MM.1S (cell line): ENCODE measurements around the gene CDH4.

Source experiments
- DNase-seq: peaks from one replicate; pipeline ENCODE4 v3.0.0-alpha.2; 2015
- H2AFZ ChIP-seq: fragments of 300-600 bp; sonication (generic); 2 replicates; pipeline ENCODE4 v1.6.0; 2016; ENCODE audit warnings: antibody characterized with exemption, low read length
- H3F3A ChIP-seq: fragments of 300-600 bp; sonication (generic); 2 replicates; pipeline ENCODE4 v1.6.1; 2016; ENCODE audit warnings: mild to moderate bottlenecking, antibody characterized with exemption, low read length, moderate library complexity, mixed read lengths; ENCODE audit not compliant: insufficient read depth
- H3K27ac ChIP-seq: fragments of 300-600 bp; sonication (generic); 2 replicates; pipeline ENCODE4 v1.5.1; 2016; ENCODE audit warnings: mild to moderate bottlenecking, low read length
- H3K27me3 ChIP-seq: fragments of 300-600 bp; sonication (generic); replicated peaks from 2 replicates; pipeline ENCODE4 v1.6.0; 2016; ENCODE audit warnings: low read length; ENCODE audit not compliant: insufficient read depth
- H3K36me3 ChIP-seq: fragments of 300-600 bp; sonication (generic); replicated peaks from 2 replicates; pipeline ENCODE4 v1.6.1; 2016; ENCODE audit warnings: mild to moderate bottlenecking, low read length, mixed read lengths; ENCODE audit not compliant: insufficient read depth
- H3K4me1 ChIP-seq: fragments of 300-600 bp; sonication (generic); 2 replicates; pipeline ENCODE4 v1.6.1; 2016; ENCODE audit warnings: low read length, mixed read lengths
- H3K4me2 ChIP-seq: fragments of 300-600 bp; sonication (generic); 2 replicates; pipeline ENCODE4 v1.6.0; 2016; ENCODE audit warnings: low read depth, low read length
- H3K4me3 ChIP-seq: fragments of 300-600 bp; sonication (generic); 2 replicates; pipeline ENCODE4 v1.5.1; 2016; ENCODE audit warnings: low read length, mixed read lengths
- H3K79me2 ChIP-seq: fragments of 300-600 bp; sonication (generic); 2 replicates; pipeline ENCODE4 v1.6.1; 2016; ENCODE audit warnings: mixed run types, low read length, mixed read lengths
- H3K9ac ChIP-seq: fragments of 300-600 bp; sonication (generic); 2 replicates; pipeline ENCODE4 v1.6.1; 2016; ENCODE audit warnings: low read length, mixed read lengths
- H3K9me2 ChIP-seq: fragments of 300-600 bp; sonication (generic); replicated peaks from 2 replicates; pipeline ENCODE4 v1.6.1; 2016; ENCODE audit warnings: mild to moderate bottlenecking, low read length, mixed read lengths; ENCODE audit not compliant: insufficient read depth
- H3K9me3 ChIP-seq: fragments of 300-600 bp; sonication (generic); replicated peaks from 2 replicates; pipeline ENCODE4 v1.6.1; 2016; ENCODE audit warnings: mild to moderate bottlenecking, low read length, mixed read lengths; ENCODE audit not compliant: insufficient read depth
- H4K20me1 ChIP-seq: fragments of 300-600 bp; sonication (generic); 2 replicates; pipeline ENCODE4 v1.6.1; 2016; ENCODE audit warnings: mild to moderate bottlenecking, low read length, moderate library complexity, mixed read lengths; ENCODE audit not compliant: insufficient read depth
- EZH2 ChIP-seq: fragments of 300-600 bp; sonication (generic); optimal IDR thresholded peaks from 2 replicates; pipeline ENCODE3; 2017; ENCODE audit warnings: low read depth, mild to moderate bottlenecking, antibody characterized with exemption, low read length, mixed read lengths
- EZH2phosphoT487 ChIP-seq: fragments of 300-600 bp; sonication (generic); IDR thresholded peaks from 2 replicates; pipeline ENCODE4 v1.6.1; 2018; ENCODE audit warnings: antibody characterized with exemption, low read length
- TF ChIP-seq, protein P1 (sequence below): fragments of 300-600 bp; sonication (generic); IDR thresholded peaks from 2 replicates; pipeline ENCODE4 v1.5.1; 2016; ENCODE audit warnings: antibody characterized with exemption, low read length, mixed read lengths

CDH4 gene

DNA sequence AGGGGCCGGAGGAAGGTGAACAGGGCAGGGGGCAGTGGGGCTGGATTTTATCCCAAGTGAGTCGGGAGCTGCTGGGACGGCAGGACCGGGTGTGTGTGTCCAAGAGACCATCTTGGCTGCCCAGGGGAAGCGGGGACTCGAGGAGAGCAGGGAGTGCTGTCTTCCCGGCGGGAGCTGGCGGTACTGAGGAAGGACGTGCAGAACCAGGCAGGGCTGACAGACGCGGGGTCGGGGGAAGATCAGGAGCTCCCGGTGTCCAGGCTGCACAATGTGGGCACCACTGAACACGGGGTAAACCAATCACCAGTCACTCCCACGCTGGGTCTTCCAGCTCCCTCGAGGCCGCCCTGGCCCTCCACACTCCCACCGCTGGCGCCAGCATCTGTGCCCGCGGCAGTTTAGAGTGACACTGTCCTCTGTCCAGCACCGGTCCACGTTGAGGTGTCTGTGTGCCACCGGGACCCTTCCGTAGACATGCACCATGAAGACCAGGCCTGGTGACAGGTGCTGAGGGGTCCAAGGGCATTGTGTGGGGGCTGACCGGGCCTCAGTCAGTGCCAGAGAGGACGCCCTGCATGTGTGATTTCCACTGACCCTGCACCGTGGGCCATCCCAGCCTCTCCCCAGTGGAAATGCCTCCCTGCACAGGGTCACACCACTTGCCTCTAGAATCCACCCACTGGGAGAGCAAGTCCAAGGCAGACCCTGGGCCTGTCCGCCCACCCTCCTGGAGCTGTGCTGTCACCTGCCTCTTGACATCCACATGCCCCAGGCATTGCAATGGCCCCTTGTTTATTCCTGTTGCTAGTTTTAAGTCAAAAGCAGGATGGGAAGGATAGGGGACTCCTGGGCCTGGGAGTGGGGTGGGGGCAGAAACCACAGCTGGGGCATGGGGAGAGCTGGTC lies 411.7 kb downstream of the CDH4 start:
- Histone ChIP-seq H3K9me2 (no peaks in the 10 kb centered on the region), H3K4me1 (no peaks in the 10 kb centered on the region), H3K79me2 (no peaks in the 10 kb centered on the region), H4K20me1 (no peaks in the 10 kb centered on the region), H3K4me2 (no peak overlapping the region), H3K4me3 (no peak overlapping the region), H3K36me3 (no peaks in the 10 kb centered on the region), H3K9ac (no peak overlapping the region), H3K9me3 (no peaks in the 10 kb centered on the region), H3K27ac (no peak overlapping the region), H3F3A (no peaks in the 10 kb centered on the region), H3K27me3 (peaks cover 97% of the 10 kb centered on the region), H2AFZ (no peak overlapping the region)
- no peak for DNase-seq
- no peak for TF ChIP-seq EZH2phosphoT487
- TF ChIP-seq, protein P1, sequence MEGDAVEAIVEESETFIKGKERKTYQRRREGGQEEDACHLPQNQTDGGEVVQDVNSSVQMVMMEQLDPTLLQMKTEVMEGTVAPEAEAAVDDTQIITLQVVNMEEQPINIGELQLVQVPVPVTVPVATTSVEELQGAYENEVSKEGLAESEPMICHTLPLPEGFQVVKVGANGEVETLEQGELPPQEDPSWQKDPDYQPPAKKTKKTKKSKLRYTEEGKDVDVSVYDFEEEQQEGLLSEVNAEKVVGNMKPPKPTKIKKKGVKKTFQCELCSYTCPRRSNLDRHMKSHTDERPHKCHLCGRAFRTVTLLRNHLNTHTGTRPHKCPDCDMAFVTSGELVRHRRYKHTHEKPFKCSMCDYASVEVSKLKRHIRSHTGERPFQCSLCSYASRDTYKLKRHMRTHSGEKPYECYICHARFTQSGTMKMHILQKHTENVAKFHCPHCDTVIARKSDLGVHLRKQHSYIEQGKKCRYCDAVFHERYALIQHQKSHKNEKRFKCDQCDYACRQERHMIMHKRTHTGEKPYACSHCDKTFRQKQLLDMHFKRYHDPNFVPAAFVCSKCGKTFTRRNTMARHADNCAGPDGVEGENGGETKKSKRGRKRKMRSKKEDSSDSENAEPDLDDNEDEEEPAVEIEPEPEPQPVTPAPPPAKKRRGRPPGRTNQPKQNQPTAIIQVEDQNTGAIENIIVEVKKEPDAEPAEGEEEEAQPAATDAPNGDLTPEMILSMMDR, result no peak
- no peak for TF ChIP-seq EZH2

DNA sequence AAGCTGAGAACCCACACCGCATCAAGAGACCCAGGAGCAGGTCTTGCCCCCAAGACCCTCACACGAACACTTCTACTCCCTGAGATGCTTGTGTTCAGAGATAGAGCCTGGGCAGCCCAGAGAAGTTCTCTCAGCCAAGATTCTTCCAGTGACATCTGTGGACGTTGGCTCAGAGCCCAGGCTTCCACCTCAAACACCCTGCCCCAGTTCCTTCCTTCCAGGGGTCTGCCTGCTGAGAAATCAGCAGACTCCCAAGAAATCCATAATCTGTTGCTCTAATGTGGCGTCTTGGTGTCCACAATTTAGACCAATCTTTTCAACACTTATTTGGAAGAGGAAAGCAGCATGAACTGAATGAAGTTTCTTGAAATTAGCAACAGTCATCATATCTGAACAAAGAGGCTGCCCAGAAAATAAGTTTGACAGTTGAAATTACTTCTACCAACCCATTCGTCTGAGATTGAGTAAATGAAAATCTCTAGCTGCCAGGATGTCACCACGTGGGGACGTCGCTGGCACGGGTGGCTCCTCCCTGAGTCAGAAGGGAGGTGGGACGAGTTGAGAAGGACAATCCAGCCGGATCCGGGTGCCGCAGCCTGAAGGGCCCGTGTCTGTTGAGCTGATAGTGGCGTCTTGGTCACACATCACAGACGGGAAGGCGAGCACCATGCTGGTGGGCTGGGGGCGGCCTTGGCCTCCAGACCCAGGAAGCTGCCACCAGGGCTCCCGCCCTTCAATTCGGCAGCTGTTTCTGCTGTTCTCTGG lies 412.7 kb downstream of the CDH4 start:
- no peaks in the 10 kb centered on the region for H3K79me2 ChIP-seq
- DNase-seq, result no peak

DNA sequence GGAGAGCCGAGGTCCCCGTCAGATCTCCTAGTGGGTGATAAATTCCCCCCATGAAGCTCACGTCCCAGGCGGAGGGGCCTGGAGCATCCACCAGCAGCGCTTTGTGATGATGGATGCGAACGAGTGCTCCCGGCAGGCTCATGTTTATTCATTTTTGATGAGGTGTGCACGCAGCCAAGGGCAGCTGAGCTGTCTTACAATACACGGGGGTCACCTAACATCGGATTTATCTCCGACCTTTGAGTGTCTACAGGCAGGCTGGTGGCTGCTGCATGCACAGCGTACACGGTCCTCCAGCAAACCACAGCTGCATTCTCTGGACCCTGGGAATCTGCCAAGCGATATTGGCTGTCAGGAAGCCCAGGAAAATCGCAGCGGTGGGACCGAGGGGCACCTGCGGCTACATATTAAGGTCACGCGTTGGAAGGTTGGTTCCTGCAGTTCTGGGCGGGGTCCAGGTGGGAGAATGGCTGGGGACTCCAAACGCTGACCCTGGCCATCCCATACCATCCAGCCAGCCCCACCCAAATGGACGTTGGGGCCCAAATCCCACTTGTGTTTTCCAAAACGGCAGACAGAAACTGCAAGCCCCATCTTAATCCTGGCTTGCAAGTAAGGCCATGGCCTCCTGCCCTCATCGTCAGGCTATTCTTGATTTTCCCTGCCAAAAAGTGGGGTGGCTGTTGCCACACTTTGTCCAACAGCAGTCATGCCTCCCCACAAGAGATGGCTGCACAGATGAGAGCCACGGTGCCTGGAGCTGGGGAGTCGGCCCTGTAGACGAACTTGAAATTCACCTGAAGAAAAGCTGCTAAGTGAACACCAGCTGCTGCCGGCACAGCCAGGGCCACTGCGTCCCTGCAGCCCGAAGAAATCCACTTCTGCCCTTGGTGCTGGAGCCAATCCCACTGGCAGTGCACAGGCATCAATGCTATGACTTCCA lies 413.7 kb downstream of the CDH4 start:
- Histone ChIP-seq H3K4me2 (no peak overlapping the region), H3K9me2 (no peaks in the 10 kb centered on the region), H3K79me2 (no peaks in the 10 kb centered on the region), H3K36me3 (no peaks in the 10 kb centered on the region), H4K20me1 (no peaks in the 10 kb centered on the region), H3K9me3 (no peaks in the 10 kb centered on the region), H3K9ac (no peak overlapping the region), H3F3A (no peaks in the 10 kb centered on the region), H2AFZ (no peak overlapping the region), H3K27me3 (peaks cover 93% of the 10 kb centered on the region), H3K4me1 (no peaks in the 10 kb centered on the region), H3K27ac (no peak overlapping the region), H3K4me3 (no peak overlapping the region)
- TF ChIP-seq, protein P1, result no peak
- TF ChIP-seq EZH2phosphoT487 (no peak), EZH2 (no peak)
- DNase-seq, result no peak

More for the DNA sequence above, 412.7 kb downstream of the CDH4 start:
- Histone ChIP-seq H3K9me3 (no peaks in the 10 kb centered on the region), H3K27ac (no peak overlapping the region), H4K20me1 (no peaks in the 10 kb centered on the region), H3K36me3 (no peaks in the 10 kb centered on the region), H3K4me1 (no peaks in the 10 kb centered on the region), H3K4me2 (no peak overlapping the region), H3K27me3 (peaks cover 100% of the 10 kb centered on the region), H2AFZ (no peak overlapping the region), H3K9me2 (no peaks in the 10 kb centered on the region), H3K9ac (no peak overlapping the region), H3K4me3 (no peak overlapping the region), H3F3A (no peaks in the 10 kb centered on the region)
- TF ChIP-seq EZH2, result no peak
- TF ChIP-seq, protein P1, result no peak
- no peak for TF ChIP-seq EZH2phosphoT487
